HG02610 (cell line): ENCODE data around the gene WWOX.

Experiments
- ATAC-seq: cut with Tn5 transposase; IDR thresholded peaks from one replicate; pipeline ENCODE4 v1.9.1; 2021; ENCODE audit warnings: mild to moderate bottlenecking, moderate library complexity; ENCODE audit not compliant: unreplicated experiment

The WWOX gene

GRCh38 chr16:78425891-78426510 is 326.5 kb downstream of the WWOX start:
- ATAC-seq, result no peak

DNA sequence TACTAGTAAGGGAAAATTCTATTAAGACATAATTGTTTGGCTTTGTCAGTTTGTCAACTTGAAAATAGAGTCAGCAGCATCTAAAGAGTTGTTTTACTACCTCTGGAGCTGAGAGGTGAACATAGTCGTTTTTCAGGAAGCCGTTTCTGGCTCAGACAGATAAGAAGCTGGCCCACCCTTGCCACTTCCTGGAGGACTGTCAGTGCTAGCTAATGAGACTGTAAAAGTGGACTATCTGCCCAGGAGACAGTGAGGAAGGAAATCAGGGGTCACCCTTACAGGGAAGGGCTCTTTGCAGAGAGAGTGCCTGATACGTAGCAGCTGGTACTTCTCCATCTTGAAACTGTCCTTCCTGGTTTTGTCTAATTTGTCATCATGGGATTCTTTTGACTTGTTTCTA is 328.7 kb downstream of the WWOX start:
- ATAC-seq, result no peak

DNA sequence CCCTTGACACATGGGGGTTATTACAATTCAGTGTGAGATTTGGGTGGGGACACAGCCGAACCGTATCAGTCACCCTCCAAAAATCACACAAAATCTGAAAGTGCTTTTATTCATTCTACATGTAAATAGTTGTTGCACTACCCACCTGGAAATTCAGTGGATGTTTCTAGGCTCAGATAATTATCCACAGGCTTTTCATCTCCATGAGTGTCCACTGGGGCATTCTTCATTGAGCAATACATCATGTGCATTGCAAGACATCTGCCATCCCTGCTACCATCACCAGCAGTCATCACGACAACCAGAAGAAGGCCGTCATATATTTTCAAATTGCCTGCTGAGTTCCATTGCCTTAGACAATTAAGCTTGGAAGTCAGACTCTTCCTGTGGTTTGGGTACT is 330.8 kb downstream of the WWOX start:
- ATAC-seq, result no peak

GRCh38 chr16:78431004-78431670 is 331.7 kb downstream of the WWOX start:
- no peak for ATAC-seq

- no peak for ATAC-seq
These were observed 332.2 kb downstream of the WWOX start for GRCh38 chr16:78431701-78432100.

DNA sequence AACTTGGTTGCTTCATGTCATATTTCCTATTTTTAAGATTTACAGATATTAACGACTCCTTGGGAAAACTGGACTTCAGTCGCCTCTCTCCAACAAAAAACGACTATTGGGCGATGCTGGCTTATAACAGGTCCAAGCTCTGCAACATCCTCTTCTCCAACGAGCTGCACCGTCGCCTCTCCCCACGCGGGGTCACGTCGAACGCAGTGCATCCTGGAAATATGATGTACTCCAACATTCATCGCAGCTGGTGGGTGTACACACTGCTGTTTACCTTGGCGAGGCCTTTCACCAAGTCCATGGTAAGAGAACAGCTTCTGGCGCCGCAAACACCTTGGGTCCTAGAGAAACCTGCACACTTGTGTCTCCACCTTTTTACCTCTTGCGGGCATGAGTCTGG is 333.0 kb downstream of the WWOX start:
- ATAC-seq, result no peak

- no peak for ATAC-seq
These were observed 333.7 kb downstream of the WWOX start for GRCh38 chr16:78433116-78433515.

DNA sequence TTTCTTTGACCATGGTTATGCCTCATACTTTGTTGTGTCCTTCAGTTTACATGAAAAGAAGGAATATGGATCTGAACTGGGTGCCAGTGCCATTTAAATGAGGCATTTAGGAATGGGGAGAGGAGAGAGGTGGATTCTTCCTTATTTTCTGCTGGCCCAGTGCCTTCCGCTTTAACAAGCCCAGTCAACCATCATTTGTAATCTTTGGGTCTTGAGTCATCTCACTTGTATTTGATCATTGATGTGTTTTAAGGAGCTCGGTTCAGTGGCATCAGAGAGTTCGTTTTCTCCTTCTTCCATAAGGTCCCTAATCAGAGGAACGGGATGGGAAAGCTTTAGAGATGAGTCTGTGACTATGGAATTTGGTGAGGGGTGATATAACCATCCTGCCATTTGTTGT is 334.9 kb downstream of the WWOX start:
- no peak for ATAC-seq

DNA sequence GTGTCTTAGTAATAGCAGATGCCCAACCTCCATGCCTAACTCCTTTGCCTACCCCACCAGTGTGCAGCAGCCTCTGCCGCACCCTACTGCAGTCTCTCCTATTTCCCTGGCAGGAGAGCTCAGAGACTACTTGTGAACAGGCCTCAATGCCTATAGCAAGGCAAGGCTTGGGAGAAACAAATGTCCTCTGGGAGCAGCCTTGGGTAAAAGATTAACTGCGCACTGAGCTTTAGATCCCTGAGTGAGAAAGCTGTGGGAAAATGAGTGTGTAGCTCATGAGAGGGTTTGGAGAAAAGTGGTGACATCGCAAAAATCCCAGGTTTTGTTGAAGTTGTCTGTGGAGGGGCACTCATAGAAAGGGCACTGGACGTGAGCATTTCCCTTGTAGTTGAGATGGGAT is 335.8 kb downstream of the WWOX start:
- ATAC-seq, result no peak

DNA sequence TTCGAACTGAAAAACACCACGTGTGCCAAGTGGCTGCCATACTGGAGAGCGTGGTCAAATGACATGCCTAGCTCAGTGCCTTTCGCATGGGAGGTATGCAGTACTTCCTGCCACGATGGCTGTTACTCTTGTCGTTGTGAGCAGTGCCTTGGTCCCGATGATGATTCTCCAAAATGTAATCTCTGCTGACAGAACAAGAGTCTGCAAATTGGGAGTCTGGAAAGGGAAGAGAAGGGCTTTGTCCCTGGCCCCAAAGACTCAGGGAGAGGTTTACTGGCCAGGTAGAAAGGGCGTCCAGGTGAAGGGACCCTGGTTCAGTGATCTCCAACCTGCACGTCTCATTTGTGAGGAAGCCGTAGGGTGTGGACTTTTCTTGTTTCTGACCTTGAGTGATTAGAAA is 336.6 kb downstream of the WWOX start:
- ATAC-seq, result no peak

- no peak for ATAC-seq
These were observed 337.4 kb downstream of the WWOX start for GRCh38 chr16:78436846-78437245.

DNA sequence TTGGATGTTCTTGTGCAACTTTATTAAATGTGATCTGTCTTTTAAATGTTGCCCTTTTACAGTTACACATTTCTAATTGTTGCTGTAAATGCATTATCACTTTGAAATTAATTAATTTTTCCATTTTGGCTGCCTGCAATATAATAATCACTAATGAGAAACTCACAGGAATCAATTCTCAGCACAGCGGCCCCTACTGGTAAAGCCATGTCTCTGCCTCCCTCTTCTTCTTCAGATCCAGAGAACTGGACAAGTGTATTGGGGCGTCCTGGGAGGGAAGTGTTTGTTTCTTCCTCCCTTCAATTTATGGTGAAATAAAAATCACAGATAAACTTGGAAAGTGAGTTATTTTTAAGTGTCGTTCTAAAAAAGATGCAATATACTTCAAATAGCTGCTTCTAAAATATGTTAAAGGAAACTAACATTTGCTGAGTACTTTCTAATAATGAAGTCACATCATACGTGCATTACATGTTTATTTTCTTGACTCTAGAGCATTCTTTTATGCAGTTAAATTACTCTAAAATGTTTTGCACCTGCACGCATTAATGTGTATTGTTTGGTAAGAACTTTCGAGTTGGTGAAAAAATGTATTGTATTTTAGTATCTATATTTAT is 338.0 kb downstream of the WWOX start:
- ATAC-seq, result no peak

DNA sequence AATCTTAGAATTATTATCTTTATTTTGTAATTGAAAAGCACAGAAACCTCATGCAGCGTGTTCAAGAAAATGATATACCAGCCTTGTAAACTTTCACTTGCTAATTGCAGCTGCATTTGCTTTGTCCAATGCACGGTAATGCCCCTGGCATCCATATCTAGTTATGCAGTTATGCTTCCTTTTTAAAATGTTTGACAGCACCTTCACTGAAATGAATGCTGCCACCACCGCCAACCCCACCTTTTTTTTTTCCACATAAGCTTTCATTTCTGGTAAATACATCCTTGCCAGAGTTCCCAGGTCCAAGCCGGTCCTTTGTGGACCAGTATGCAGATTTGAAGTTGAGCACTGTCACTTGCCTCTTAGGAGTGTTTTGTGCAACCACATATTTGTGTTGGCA is 338.8 kb downstream of the WWOX start:
- no peak for ATAC-seq

DNA sequence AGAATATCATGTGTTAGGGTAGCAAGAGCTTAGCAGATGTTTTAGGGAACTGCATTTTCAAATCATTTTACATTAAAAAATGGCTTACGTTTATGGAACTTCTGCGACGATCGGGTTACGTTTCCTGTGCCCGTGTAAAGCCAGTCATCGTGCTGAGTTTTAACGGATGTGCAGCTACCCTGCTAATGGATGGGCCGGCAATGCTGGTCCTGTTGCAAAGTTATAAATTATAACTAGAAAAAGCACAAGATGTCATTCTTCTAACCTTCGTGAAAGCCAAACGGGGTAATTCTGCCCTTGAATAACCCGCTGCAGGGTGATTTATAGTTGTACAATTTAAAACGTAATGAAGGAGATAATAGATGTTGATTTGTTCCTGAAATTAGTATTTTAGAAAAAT is 339.2 kb downstream of the WWOX start:
- no peak for ATAC-seq

- ATAC-seq, result no peak
These were observed 340.2 kb downstream of the WWOX start for GRCh38 chr16:78439646-78440045.

GRCh38 chr16:78441298-78441697 is 341.8 kb downstream of the WWOX start:
- no peak for ATAC-seq

DNA sequence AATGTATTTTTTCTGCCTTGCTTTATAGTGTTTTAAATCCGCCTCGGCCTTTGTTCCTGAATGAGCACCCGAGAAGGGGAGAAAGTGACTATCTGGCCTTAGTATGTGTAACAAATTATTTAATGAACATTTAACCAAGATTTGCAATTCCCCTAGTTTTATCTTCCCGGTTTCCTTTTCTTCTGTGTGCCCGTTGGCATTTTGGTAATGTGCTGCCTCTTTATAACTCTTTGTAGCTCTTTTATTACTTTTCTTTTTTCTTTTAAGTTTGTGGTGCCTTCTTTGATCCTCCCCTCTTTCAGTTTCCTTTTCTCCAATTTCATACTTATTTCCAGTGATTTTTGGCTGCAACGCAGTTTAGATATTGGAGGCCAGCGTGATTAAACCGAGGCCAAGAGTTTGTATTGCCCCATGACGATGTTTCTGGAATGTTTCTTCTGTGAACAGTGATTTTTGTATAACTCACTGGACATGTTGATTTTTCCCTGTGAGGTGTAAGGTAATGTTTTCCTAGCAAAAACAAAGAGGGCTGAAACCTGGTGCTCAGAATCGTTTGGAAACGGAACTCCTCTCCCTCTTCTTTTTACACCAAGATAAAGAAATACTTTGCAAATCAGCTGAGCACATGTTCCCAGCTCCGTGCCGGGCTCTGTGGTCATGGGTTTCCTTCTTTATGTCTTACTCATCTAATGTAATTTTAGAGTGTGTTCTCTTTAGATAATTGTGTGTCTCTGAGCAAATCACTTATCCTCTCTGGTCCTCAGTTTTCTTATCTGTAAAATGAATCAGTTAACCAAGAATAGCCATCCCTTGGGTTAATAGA is 344.3 kb downstream of the WWOX start:
- ATAC-seq, result no peak

DNA sequence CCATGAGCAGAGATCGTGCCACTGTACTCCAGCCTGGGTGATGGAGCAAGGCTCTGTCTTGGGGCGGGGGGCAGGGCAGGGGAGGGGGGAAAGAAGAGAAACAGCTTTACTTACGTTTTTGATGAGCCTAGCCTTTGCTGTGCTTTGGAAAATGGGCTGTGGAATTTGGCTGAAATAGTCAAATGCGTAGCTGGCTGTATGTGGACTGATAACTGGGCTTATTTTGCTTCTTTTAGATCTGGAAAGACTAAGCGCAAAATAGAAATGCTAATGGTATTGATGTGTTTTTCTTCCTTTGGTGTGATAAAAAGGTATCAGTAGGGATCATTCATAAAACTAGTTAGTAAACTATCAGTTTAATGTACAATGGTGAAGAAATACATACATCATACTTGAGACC is 346.4 kb downstream of the WWOX start:
- no peak for ATAC-seq

DNA sequence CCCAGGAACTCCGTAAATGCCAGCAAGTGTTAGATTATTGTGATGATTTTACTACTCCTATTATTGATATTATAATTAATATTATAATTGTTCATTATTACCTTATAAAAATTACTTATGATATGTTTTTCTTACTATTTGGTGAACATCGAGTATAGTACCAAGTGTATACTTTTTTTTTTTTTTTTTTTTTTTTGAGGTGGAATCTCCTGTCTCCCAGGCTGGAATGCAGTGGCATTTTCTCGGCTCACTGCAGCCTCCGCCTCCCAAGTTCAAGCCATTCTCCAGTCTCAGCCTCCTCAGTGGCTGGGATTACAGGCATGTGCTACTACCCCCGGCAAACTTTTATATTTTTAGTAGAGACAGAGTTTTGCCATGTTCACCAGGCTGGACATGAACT is 347.0 kb downstream of the WWOX start:
- no peak for ATAC-seq

DNA sequence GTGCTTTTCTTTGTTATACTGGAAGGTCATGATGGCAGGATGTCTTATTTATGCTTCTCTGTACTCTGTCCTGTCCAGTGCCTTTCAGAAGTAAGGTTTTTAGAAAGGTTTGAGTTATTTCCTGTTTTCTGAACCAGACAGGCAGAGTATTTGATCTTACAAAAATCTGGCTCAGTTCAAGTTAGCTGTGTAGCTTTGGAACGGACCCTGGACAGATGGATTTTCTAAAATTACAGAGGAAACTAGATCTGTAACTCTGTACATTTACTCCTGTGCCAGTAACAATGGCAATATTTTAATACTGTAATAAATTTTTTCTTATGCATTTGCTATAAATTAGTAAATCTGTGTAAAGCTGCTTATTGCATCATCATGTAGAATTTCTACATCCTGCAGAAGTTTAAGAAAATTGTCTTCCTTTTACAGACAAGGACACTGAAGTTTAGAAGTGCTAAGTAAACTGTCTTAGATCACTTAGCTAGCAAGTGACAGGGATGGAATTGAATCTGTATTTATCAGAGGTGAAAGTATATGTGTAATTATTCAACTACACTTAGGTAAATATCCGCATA is 347.6 kb downstream of the WWOX start:
- ATAC-seq, result no peak

- no peak for ATAC-seq
These were observed 349.3 kb downstream of the WWOX start for GRCh38 chr16:78448658-78449271.
